ENCODE data around the gene PEF1.

- TF ChIP-seq CTCF (IDR thresholded peaks at IDR 0.05; ENCODE audit: poor library complexity) (no peak), EZH2 (IDR thresholded peaks at IDR 0.05; ENCODE audit: borderline replicate concordance) (no peak)
Measured at GRCh38 chr1:31584869-31585735, 59.6 kb downstream of the PEF1 start.
